ENCODE data around the gene GFRA4.

GFRA4 gene

DNA sequence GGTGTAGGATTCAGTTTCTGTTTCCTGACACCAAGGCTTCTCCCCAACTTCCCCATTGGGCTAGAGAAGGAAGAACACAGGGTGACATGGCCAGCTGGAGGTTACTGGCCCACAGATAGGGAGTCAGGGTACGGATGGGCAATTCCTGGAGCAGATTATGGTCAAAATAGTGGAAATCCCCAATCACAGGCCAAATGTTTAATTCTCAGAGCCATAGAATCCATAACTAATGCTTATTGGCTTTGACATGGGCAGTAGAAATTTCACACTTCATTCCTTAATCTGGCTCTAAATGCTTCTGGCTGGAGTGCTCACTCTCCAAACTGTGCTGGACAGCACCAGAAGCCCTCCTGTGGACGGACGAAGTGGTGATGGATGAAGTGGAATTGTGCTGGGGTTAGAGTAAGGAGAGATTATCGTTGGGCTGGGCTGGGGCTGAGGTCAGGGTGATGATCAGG lies 48.3 kb upstream of the GFRA4 start:
- no peaks in the 10 kb centered on the region for H3K36me3 ChIP-seq (ENCODE audit: control insufficient read depth in 2 of 2, insufficient read depth in 1 of 2, low read length in 2 of 2)
- no peak overlapping the region for H3K4me3 ChIP-seq (ENCODE audit: low read depth, low read length)
- H3K27ac ChIP-seq (ENCODE audit: extremely low read depth, low read depth, low read length), result no peak overlapping the region
- H3K9me3 ChIP-seq (ENCODE audit: control insufficient read depth, insufficient read depth, low read depth, low read length), result no peaks in the 10 kb centered on the region
- no peaks in the 10 kb centered on the region for H3K4me1 ChIP-seq (ENCODE audit: control insufficient read depth, insufficient read depth, low read length)
- POLR2A ChIA-PET, result interaction anchor here (0.6 to 2.1 kb wide), 5 partner anchors 21 to 502 kb away, joined by 3 to 8 read pairs (median 4); partner anchors contain the start of genes ADISSP, HSPA12B and SPEF1
- no peak for TF ChIP-seq ZNF660 (tag by site-specific recombination; IDR thresholded peaks at IDR 0.05)
- TF ChIP-seq, protein P1, sequence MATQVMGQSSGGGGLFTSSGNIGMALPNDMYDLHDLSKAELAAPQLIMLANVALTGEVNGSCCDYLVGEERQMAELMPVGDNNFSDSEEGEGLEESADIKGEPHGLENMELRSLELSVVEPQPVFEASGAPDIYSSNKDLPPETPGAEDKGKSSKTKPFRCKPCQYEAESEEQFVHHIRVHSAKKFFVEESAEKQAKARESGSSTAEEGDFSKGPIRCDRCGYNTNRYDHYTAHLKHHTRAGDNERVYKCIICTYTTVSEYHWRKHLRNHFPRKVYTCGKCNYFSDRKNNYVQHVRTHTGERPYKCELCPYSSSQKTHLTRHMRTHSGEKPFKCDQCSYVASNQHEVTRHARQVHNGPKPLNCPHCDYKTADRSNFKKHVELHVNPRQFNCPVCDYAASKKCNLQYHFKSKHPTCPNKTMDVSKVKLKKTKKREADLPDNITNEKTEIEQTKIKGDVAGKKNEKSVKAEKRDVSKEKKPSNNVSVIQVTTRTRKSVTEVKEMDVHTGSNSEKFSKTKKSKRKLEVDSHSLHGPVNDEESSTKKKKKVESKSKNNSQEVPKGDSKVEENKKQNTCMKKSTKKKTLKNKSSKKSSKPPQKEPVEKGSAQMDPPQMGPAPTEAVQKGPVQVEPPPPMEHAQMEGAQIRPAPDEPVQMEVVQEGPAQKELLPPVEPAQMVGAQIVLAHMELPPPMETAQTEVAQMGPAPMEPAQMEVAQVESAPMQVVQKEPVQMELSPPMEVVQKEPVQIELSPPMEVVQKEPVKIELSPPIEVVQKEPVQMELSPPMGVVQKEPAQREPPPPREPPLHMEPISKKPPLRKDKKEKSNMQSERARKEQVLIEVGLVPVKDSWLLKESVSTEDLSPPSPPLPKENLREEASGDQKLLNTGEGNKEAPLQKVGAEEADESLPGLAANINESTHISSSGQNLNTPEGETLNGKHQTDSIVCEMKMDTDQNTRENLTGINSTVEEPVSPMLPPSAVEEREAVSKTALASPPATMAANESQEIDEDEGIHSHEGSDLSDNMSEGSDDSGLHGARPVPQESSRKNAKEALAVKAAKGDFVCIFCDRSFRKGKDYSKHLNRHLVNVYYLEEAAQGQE (tag by site-specific recombination; IDR thresholded peaks at IDR 0.05), result peak; percentile 82; the same call in 1 of the 2 replicates
- CTCF ChIA-PET, result interaction anchor here (0.6 to 3.2 kb wide), 51 partner anchors 9 to 494 kb away, joined by 3 to 94 read pairs (median 6); partner anchors contain the start of genes ADAM33, ADISSP, AP5S1 and SPEF1

DNA sequence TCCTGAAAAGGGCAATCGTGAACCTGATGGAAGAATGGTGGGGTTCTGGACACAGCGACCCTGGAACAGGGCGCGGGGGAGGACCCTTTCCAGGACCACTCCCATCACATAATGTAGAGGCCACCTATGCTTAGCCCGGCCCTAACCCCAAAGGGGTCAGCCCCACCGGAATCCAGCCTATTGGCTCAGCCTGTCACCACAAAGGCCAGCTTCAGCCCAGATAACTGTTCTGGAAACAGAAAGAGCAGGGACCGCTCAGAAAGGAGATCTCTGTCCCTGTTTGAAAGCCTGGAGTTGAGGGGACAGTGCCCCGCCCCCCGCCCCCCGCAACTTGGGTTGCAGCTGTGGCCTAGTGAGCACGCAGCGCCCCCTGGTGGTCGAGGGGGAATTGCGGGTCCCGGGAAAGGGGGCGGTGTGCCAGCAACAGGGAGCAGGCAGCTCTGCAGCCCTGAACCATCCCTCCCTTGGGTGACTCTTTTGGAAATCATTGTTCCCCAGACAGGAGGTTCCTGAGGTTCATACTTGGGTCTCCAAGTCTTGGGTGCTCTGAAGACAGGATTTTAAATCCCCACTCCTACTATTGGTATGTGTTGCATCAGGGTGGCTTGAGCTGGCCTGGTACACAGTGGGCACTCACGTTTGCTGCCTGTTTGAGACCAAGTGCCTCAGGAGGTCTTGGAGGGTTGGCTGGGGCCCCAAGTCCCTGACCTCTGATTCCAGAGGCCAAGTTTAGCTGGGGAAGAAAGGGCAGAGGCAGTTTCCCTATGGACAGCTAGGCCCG lies 47.7 kb upstream of the GFRA4 start:
- Histone ChIP-seq H3K4me3 (ENCODE audit: low read depth, low read length) (no peak overlapping the region), H3K9me3 (ENCODE audit: control insufficient read depth, insufficient read depth, low read depth, low read length) (no peaks in the 10 kb centered on the region), H3K4me1 (ENCODE audit: control insufficient read depth, insufficient read depth, low read length) (no peaks in the 10 kb centered on the region), H3K36me3 (ENCODE audit: control insufficient read depth in 2 of 2, insufficient read depth in 1 of 2, low read length in 2 of 2) (no peaks in the 10 kb centered on the region), H3K27ac (ENCODE audit: extremely low read depth, low read depth, low read length) (no peak overlapping the region)
- POLR2A ChIA-PET, result interaction anchor here (0.6 to 2.1 kb wide), 5 partner anchors 21 to 503 kb away, joined by 3 to 8 read pairs (median 4); partner anchors contain the start of genes ADISSP, HSPA12B and SPEF1
- TF ChIP-seq ZFHX2 (tag by site-specific recombination; conservative IDR thresholded peaks at IDR 0.05), result 0 out of 2 replicates have a peak, but pooled peaks have one; percentile 35
- no peak for TF ChIP-seq RBAK (tag by site-specific recombination; IDR thresholded peaks at IDR 0.05)
- TF ChIP-seq SP7 (tag by site-specific recombination; IDR thresholded peaks at IDR 0.05), result 0 out of 2 replicates have a peak, but pooled peaks have one; percentile 27
- TF ChIP-seq GLIS1 (tag by site-specific recombination; IDR thresholded peaks at IDR 0.05), result peak; percentile 71
- peak; percentile 45; the same call in 1 of the 2 replicates for TF ChIP-seq ZNF341 (tag by site-specific recombination; IDR thresholded peaks at IDR 0.05; ENCODE audit: low read depth)
- peak; percentile 86; the same call in 1 of the 2 replicates for TF ChIP-seq ZNF2 (tag by site-specific recombination; IDR thresholded peaks at IDR 0.05)
- TF ChIP-seq ZNF654 (tag by site-specific recombination; IDR thresholded peaks at IDR 0.05; ENCODE audit: low read depth), result peak; percentile 55
- TF ChIP-seq, protein P2, sequence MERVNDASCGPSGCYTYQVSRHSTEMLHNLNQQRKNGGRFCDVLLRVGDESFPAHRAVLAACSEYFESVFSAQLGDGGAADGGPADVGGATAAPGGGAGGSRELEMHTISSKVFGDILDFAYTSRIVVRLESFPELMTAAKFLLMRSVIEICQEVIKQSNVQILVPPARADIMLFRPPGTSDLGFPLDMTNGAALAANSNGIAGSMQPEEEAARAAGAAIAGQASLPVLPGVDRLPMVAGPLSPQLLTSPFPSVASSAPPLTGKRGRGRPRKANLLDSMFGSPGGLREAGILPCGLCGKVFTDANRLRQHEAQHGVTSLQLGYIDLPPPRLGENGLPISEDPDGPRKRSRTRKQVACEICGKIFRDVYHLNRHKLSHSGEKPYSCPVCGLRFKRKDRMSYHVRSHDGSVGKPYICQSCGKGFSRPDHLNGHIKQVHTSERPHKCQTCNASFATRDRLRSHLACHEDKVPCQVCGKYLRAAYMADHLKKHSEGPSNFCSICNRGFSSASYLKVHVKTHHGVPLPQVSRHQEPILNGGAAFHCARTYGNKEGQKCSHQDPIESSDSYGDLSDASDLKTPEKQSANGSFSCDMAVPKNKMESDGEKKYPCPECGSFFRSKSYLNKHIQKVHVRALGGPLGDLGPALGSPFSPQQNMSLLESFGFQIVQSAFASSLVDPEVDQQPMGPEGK (tag by site-specific recombination; IDR thresholded peaks at IDR 0.05), result peak; percentile 64; the same call in 1 of the 2 replicates
- TF ChIP-seq SP3 (tag by site-specific recombination; IDR thresholded peaks at IDR 0.05), result peak; percentile 47
- TF ChIP-seq ZNF23 (tag by site-specific recombination; IDR thresholded peaks at IDR 0.05; ENCODE audit: borderline replicate concordance), result no peak
- TF ChIP-seq, protein P3, sequence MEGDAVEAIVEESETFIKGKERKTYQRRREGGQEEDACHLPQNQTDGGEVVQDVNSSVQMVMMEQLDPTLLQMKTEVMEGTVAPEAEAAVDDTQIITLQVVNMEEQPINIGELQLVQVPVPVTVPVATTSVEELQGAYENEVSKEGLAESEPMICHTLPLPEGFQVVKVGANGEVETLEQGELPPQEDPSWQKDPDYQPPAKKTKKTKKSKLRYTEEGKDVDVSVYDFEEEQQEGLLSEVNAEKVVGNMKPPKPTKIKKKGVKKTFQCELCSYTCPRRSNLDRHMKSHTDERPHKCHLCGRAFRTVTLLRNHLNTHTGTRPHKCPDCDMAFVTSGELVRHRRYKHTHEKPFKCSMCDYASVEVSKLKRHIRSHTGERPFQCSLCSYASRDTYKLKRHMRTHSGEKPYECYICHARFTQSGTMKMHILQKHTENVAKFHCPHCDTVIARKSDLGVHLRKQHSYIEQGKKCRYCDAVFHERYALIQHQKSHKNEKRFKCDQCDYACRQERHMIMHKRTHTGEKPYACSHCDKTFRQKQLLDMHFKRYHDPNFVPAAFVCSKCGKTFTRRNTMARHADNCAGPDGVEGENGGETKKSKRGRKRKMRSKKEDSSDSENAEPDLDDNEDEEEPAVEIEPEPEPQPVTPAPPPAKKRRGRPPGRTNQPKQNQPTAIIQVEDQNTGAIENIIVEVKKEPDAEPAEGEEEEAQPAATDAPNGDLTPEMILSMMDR (tag by site-specific recombination; IDR thresholded peaks at IDR 0.05), result peak; percentile 88
- no peak for TF ChIP-seq ZNF223 (tag by site-specific recombination; IDR thresholded peaks at IDR 0.05)
- peak; percentile 84 for TF ChIP-seq GLIS2 (tag by site-specific recombination; IDR thresholded peaks at IDR 0.05)
- TF ChIP-seq KLF9 (tag by site-specific recombination; IDR thresholded peaks at IDR 0.05; ENCODE audit: low read depth), result peak; percentile 86
- peak; percentile 80 for TF ChIP-seq SCRT2 (tag by site-specific recombination; IDR thresholded peaks at IDR 0.05)
- TF ChIP-seq, protein P4, sequence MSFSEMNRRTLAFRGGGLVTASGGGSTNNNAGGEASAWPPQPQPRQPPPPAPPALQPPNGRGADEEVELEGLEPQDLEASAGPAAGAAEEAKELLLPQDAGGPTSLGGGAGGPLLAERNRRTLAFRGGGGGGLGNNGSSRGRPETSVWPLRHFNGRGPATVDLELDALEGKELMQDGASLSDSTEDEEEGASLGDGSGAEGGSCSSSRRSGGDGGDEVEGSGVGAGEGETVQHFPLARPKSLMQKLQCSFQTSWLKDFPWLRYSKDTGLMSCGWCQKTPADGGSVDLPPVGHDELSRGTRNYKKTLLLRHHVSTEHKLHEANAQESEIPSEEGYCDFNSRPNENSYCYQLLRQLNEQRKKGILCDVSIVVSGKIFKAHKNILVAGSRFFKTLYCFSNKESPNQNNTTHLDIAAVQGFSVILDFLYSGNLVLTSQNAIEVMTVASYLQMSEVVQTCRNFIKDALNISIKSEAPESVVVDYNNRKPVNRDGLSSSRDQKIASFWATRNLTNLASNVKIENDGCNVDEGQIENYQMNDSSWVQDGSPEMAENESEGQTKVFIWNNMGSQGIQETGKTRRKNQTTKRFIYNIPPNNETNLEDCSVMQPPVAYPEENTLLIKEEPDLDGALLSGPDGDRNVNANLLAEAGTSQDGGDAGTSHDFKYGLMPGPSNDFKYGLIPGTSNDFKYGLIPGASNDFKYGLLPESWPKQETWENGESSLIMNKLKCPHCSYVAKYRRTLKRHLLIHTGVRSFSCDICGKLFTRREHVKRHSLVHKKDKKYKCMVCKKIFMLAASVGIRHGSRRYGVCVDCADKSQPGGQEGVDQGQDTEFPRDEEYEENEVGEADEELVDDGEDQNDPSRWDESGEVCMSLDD (tag by site-specific recombination; IDR thresholded peaks at IDR 0.05), result peak; percentile 92
- CTCF ChIA-PET, result interaction anchor here (0.6 to 3.2 kb wide), 62 partner anchors 9 to 1601 kb away, joined by 3 to 94 read pairs (median 5); partner anchors contain the start of genes ADAM33, ADISSP, AP5S1 and SPEF1
